Right lobe of liver (tissue), 6 donors: ENCODE results near the gene NSF. TPM values are rescaled to one million over a fixed set of nuclear protein-coding genes. Genes with fewer than 3 reads are reported as not detected.

Experiments used
- ATAC-seq, 4 donors: fragments of 200-7000 bp; cut with Tn5 transposase; one replicate each; pipeline ENCODE4 v1.9.1; 2020; ENCODE audit warnings: mild to moderate bottlenecking in 4 of 4, moderate library complexity in 4 of 4
- DNase-seq, 3 donors: peaks; one replicate each; pipeline ENCODE4 v3.0.0-alpha.2; 2020
- H3K27ac ChIP-seq, 3 donors: fragments of 200-600 bp; one replicate each; pipeline ENCODE4 v1.8.0; 2022
- H3K27me3 ChIP-seq, 2 donors: fragments of 200-600 bp; one replicate each; pipeline ENCODE4 v1.8.0; 2022
- H3K36me3 ChIP-seq, 4 donors: fragments of 200-600 bp; sonication (generic) in 1 of 4; one replicate each; pipeline versions ENCODE4 v1.5.1 to v1.8.0; 2017 to 2022; ENCODE audit warnings: control low read depth in 1 of 4
- H3K4me1 ChIP-seq, 4 donors: fragments of 200-600 bp; sonication (generic) in 1 of 4; one replicate each; pipeline versions ENCODE4 v1.5.1 to v1.8.0; 2017 to 2022; ENCODE audit warnings: control low read depth in 1 of 4
- H3K4me3 ChIP-seq, 3 donors: fragments of 200-600 bp; one replicate each; pipeline ENCODE4 v1.8.0; 2022
- H3K9me3 ChIP-seq, 4 donors: fragments of 200-600 bp; sonication (generic) in 1 of 4; one replicate each; pipeline versions ENCODE4 v1.5.1 to v1.8.0; 2017 to 2022; ENCODE audit warnings: control low read depth in 1 of 4
- POLR2A ChIP-seq: fragments of 450-650 bp; IDR thresholded peaks from one replicate; pipeline ENCODE4 v1.6.1; 2017; ENCODE audit warnings: antibody characterized with exemption, mild to moderate bottlenecking
- WGBS: methylation state at CpG from one replicate; pipeline ENCODE4 v1.1.6; 2018; ENCODE audit warnings: low coverage, low lambda C conversion rate; ENCODE audit not compliant: insufficient coverage; ENCODE audit errors: missing lambda C conversion rate; 5-methylcytosine and 5-hydroxymethylcytosine counted together
- intact Hi-C, 2 donors: fragments of 100-400 bp; cut with DNase I; formaldehyde crosslinking; loops; one replicate each; pipeline versions ENCODE4 v1.11.2 to v1.14.1; 2022
- total RNA-seq, 6 experiments: library from RNA; depleted of rRNA in 2 of 6; stranded (reverse); fragments of >200 nt in 2 of 6; fragmentation: NEBNext Ultra II Directional in 3 of 6; extraction: Animal tissue kit (Norgen Biotek cat#: 25700) in 3 of 6; gene quantifications; one replicate each; pipeline versions ENCODE4 v1.1.0 to v1.2.4, GENCODE V29; 2016 to 2023
- TF ChIP-seq, protein P1 (sequence below), 4 donors: fragments of 200-600 bp in 3 of 4; fragments of 450-650 bp in 1 of 4; IDR thresholded peaks; one replicate each; pipeline versions ENCODE4 v1.5.1 to v1.8.0; 2016 to 2022; ENCODE audit warnings: antibody characterized with exemption in 4 of 4, mild to moderate bottlenecking in 2 of 4
- donor health status: DM: no; HTN: yes; CAD: no.
- donor health status: DM: no; HTN: no; CAD: no.
- donor health status: DM: no; HTN: no; CAD: no.
- donor health status: DM: no; HTN: yes; CAD: no.
- donor health status: DM: no; HTN: yes; CAD: no.

The NSF gene
- total RNA-seq, 6 experiments from 2014 or later: 16.3 to 27.7 (median 20.8) TPM

DNA sequence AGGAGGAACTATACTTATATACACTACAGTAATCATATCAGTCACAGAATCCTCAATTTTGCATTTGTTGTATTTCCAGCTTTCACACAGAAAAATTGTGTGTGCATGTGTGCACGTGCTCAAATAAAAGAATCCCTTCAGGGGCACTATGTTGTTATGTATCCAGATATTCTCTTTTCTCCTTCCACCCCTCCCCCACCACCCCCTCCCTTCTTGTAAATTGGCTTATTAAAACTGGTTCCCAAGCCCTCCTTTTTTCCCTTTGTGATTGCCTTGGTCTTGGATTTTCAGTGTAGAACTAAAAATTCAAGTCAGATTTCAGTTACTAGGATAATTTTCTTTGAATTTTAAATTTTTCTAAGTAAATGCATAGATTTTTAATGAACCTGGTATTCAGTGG lies 141.7 kb downstream of the NSF start:
- Histone ChIP-seq H3K36me3 (peaks cover 0 to 10% (median 0%) of the 10 kb centered on the region in 4 donors), H3K27me3 (no peaks in the 10 kb centered on the region), H3K4me1 (no peaks in the 10 kb centered on the region), H3K4me3 (no peak overlapping the region), H3K27ac (no peak overlapping the region), H3K9me3 (no peaks in the 10 kb centered on the region)
- intact Hi-C loops: no loop called here
- WGBS: 92% methylated on average over 1 of the region's 1 CpG
- DNase-seq (no peak), ATAC-seq (no peak)
- TF ChIP-seq, protein P1, sequence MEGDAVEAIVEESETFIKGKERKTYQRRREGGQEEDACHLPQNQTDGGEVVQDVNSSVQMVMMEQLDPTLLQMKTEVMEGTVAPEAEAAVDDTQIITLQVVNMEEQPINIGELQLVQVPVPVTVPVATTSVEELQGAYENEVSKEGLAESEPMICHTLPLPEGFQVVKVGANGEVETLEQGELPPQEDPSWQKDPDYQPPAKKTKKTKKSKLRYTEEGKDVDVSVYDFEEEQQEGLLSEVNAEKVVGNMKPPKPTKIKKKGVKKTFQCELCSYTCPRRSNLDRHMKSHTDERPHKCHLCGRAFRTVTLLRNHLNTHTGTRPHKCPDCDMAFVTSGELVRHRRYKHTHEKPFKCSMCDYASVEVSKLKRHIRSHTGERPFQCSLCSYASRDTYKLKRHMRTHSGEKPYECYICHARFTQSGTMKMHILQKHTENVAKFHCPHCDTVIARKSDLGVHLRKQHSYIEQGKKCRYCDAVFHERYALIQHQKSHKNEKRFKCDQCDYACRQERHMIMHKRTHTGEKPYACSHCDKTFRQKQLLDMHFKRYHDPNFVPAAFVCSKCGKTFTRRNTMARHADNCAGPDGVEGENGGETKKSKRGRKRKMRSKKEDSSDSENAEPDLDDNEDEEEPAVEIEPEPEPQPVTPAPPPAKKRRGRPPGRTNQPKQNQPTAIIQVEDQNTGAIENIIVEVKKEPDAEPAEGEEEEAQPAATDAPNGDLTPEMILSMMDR (IDR thresholded peaks at IDR 0.05): no peak
- no peak for TF ChIP-seq POLR2A

DNA sequence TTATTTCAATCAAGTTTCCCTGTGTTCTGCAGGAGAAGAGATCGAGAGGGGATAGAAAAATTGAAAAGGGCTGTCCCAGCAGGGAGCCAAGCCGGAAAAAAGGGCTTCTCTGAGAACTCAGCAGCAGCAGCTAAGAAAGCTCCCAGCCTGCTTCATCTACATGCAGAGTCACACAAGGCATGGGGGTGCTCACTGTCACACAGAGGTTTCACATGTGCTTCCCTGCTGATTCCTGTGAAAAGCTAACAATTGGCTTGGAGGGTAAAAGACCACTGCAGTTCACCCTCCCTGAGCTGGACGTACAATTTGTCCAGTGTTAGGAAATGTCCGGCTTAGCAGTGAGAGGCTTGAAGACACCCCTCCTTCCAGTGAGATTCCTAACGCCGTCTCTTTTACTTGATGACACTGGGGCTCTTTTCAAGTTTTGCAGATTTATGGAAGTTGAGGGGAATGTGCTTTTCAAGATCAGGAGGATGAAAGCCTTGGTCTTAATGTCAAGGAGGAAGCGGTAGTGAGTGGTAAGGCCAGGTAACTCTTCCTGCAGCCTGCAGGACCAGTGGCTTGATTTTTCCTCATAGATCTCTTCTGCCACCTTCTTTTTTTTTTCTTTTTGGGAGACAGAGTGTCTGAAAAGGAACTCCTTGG lies 142.4 kb downstream of the NSF start:
- no peaks in the 10 kb centered on the region for H3K27me3 ChIP-seq
- peaks cover 0 to 10% (median 0%) of the 10 kb centered on the region in 4 donors for H3K36me3 ChIP-seq
- DNase-seq: no peak
- intact Hi-C loops: no loop called here
- H3K27ac ChIP-seq: no peak overlapping the region
- H3K4me1 ChIP-seq: no peaks in the 10 kb centered on the region
- no peaks in the 10 kb centered on the region for H3K9me3 ChIP-seq
- WGBS: 87% methylated on average over 5 of the region's 7 CpGs
- H3K4me3 ChIP-seq: no peak overlapping the region
- TF ChIP-seq POLR2A: no peak
- TF ChIP-seq, protein P1 (IDR thresholded peaks at IDR 0.05): no peak
- ATAC-seq: no peak

DNA sequence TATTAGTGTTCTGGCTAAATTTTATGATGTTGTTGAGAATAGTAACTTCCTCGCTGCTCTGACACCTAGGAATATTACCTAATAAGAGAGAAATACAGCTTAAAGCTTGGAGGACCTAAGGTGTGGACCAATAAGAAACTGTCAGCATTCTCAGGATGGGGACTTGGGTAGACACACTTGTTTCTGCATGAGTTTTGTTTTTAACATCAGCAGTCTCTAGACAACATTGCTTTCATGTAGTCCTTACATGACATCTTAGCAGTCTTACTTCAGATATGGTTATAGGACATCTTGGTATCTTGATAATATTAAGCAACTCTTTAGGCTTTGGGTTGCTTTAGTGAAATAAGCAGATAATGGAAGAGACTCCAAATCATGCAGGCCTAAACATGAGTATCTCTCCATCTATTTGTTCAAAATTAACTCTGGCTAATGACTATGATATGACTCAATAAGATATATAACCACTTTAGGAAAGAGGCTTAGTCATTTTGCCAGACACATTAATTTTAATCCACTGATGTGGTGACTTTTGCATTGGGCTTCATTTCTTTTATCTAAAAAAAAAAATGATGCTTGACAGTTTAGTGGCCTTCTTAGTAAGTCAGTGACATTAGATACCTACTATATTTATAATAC lies 143.5 kb downstream of the NSF start:
- Histone ChIP-seq H3K4me3 (no peak overlapping the region), H3K27me3 (no peaks in the 10 kb centered on the region), H3K36me3 (peaks cover 0 to 10% (median 0%) of the 10 kb centered on the region in 4 donors), H3K9me3 (no peaks in the 10 kb centered on the region), H3K27ac (no peak overlapping the region), H3K4me1 (no peaks in the 10 kb centered on the region)
- ATAC-seq (no peak), DNase-seq (no peak)
- intact Hi-C loops: no loop called here
- TF ChIP-seq, protein P1 (IDR thresholded peaks at IDR 0.05): no peak
- no peak for TF ChIP-seq POLR2A
- 90% methylated on average over 1 of the region's 1 CpG for WGBS

DNA sequence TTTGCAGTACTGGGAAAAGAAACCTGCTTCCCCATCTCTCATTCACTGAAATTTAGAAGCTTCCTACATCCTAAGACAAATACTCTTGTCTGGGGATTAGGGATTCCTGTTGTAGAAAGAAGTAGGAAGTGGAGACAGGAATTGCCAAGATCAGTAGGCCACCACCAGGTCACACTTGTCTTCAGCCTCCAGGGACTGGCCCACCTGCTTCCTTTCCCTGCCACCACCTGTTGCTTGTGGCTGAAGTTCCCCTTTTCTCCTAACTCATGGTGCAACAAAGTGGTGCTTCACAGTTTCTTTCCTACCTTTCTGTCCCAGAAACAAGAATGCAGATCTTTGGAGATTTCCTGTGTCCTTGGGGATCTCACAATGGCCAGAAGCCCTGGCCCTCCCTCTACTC lies 145.6 kb downstream of the NSF start:
- H3K4me3 ChIP-seq: no peak overlapping the region
- TF ChIP-seq, protein P1 (IDR thresholded peaks at IDR 0.05): no peak
- H3K27me3 ChIP-seq: no peaks in the 10 kb centered on the region
- H3K4me1 ChIP-seq: no peaks in the 10 kb centered on the region
- peaks cover 0 to 1% (median 0%) of the 10 kb centered on the region in 4 donors for H3K36me3 ChIP-seq
- no peak for DNase-seq
- no peak for ATAC-seq
- no peak overlapping the region for H3K27ac ChIP-seq
- H3K9me3 ChIP-seq: no peaks in the 10 kb centered on the region
- intact Hi-C loops: no loop called here
